Measurements from ENCODE around the gene MCC. TPM values are rescaled to one million over a fixed set of nuclear protein-coding genes. Genes with fewer than 3 reads are reported as not detected.

MCC gene
- total RNA-seq, 1 experiment from 2014 or later: 0.60 TPM

DNA sequence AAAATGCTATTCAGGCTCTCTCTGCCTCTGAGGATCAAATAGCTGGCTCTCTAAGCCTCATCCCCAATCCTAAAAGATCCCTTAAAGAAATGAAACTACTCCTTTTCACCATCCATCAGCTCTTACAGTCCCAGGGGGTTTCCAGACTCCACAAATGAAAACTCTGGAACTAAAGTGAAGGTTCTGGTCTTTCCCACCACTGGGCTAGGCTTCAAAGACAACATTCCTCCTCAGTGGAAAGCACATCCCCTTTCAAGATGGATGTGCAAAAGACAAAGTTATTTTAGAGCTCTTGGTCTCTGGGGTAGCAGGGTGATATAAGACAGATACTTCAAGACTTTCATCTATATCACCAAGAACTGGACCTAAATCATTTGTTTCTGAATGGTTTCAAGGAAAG lies 404.8 kb downstream of the MCC start:
- Histone ChIP-seq H3K9me3 (ENCODE audit: low read depth, low read length, poor library complexity, severe bottlenecking) (no peaks in the 10 kb centered on the region), H3K4me1 (ENCODE audit: insufficient read depth, low read length, poor library complexity, severe bottlenecking) (no peaks in the 10 kb centered on the region), H3K27ac (ENCODE audit: low read depth, low read length, poor library complexity, severe bottlenecking) (no peak overlapping the region), H3K27me3 (replicated peaks; ENCODE audit: insufficient read depth, low read depth, low read length, poor library complexity) (no peaks in the 10 kb centered on the region), H3K4me3 (ENCODE audit: low read depth, low read length, poor library complexity, severe bottlenecking) (no peak overlapping the region), H3K36me3 (ENCODE audit: insufficient read depth, low read length, poor library complexity, severe bottlenecking) (no peaks in the 10 kb centered on the region)
- POLR2A ChIA-PET (ENCODE audit: low non-redundant PET): no interaction called here
- TF ChIP-seq EZH2 (IDR thresholded peaks at IDR 0.05; ENCODE audit: borderline replicate concordance, low read depth, low read length, poor library complexity, severe bottlenecking): no peak
- TF ChIP-seq, protein P1, sequence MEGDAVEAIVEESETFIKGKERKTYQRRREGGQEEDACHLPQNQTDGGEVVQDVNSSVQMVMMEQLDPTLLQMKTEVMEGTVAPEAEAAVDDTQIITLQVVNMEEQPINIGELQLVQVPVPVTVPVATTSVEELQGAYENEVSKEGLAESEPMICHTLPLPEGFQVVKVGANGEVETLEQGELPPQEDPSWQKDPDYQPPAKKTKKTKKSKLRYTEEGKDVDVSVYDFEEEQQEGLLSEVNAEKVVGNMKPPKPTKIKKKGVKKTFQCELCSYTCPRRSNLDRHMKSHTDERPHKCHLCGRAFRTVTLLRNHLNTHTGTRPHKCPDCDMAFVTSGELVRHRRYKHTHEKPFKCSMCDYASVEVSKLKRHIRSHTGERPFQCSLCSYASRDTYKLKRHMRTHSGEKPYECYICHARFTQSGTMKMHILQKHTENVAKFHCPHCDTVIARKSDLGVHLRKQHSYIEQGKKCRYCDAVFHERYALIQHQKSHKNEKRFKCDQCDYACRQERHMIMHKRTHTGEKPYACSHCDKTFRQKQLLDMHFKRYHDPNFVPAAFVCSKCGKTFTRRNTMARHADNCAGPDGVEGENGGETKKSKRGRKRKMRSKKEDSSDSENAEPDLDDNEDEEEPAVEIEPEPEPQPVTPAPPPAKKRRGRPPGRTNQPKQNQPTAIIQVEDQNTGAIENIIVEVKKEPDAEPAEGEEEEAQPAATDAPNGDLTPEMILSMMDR (conservative IDR thresholded peaks at IDR 0.05; ENCODE audit: low read depth, low read length): no peak
- intact Hi-C loops (cut with micrococcal nuclease; ENCODE audit: unreplicated experiment): no loop called here
- no peak for DNase-seq (ENCODE audit: low spot score)
- no TSS peak for BruUV-seq (replicated peaks)
- CTCF ChIA-PET: no interaction called here

DNA sequence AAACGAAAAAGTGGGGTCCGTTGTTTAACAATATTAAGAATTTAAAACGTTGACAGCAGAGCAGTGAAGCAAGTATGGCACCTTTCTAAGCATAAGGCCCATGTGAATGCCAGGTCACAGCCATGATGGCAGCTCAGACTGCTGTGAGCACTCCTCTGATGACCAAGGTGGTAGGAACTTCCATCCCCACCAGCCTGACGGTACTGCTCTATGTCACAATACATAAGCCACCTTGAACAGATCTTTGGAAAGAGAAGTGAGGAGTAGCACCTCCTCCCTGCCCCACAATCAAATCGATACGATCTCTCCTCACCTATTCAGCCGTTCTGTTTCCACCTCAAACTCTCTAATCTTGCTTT lies 405.7 kb downstream of the MCC start:
- Histone ChIP-seq H3K36me3 (ENCODE audit: insufficient read depth, low read length, poor library complexity, severe bottlenecking) (no peaks in the 10 kb centered on the region), H3K4me1 (ENCODE audit: insufficient read depth, low read length, poor library complexity, severe bottlenecking) (no peaks in the 10 kb centered on the region), H3K27ac (ENCODE audit: low read depth, low read length, poor library complexity, severe bottlenecking) (no peak overlapping the region), H3K4me3 (ENCODE audit: low read depth, low read length, poor library complexity, severe bottlenecking) (no peak overlapping the region), H3K9me3 (ENCODE audit: low read depth, low read length, poor library complexity, severe bottlenecking) (no peaks in the 10 kb centered on the region), H3K27me3 (replicated peaks; ENCODE audit: insufficient read depth, low read depth, low read length, poor library complexity) (no peaks in the 10 kb centered on the region)
- TF ChIP-seq, protein P1 (conservative IDR thresholded peaks at IDR 0.05; ENCODE audit: low read depth, low read length): no peak
- TF ChIP-seq EZH2 (IDR thresholded peaks at IDR 0.05; ENCODE audit: borderline replicate concordance, low read depth, low read length, poor library complexity, severe bottlenecking): no peak
- intact Hi-C loops (cut with micrococcal nuclease; ENCODE audit: unreplicated experiment): no loop called here
- POLR2A ChIA-PET (ENCODE audit: low non-redundant PET): no interaction called here
- BruUV-seq (replicated peaks): no TSS peak
- no peak for DNase-seq (ENCODE audit: low spot score)
- CTCF ChIA-PET: no interaction called here

DNA sequence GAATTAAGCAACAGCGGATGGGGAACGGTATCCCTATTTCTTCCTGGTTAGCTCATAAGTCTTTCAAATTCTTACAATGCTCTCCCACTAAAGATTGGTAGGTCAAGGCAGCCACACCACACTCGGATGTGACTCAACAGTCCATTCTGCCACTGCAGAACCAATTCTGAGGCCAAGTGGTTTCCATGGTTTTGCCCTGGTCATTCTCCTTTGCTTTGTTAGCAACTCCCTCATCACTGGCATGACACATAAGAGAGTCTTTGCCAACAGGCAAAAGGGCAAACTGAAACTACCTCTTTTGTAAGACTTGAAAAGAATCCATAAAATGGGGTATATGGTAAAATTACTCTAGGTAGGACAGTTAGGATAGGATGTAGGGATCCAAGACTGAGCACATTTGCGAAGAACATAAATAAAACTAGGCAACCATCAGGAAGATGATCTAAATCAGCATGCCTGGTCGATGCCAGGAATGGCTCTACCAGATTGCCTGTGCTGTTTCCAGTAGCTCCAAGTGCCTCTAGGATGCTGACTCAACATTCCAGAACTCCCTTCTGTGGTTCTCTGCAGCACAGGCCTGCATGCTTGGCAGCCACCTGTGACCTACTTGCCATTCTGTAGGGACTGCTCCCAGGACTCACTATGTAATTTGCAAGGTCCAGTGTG lies 406.2 kb downstream of the MCC start:
- ChIA-PET CTCF (no interaction called here), POLR2A (ENCODE audit: low non-redundant PET) (no interaction called here)
- Histone ChIP-seq H3K4me1 (ENCODE audit: insufficient read depth, low read length, poor library complexity, severe bottlenecking) (no peaks in the 10 kb centered on the region), H3K27me3 (replicated peaks; ENCODE audit: insufficient read depth, low read depth, low read length, poor library complexity) (no peaks in the 10 kb centered on the region), H3K4me3 (ENCODE audit: low read depth, low read length, poor library complexity, severe bottlenecking) (no peak overlapping the region), H3K36me3 (ENCODE audit: insufficient read depth, low read length, poor library complexity, severe bottlenecking) (no peaks in the 10 kb centered on the region), H3K27ac (ENCODE audit: low read depth, low read length, poor library complexity, severe bottlenecking) (no peak overlapping the region), H3K9me3 (ENCODE audit: low read depth, low read length, poor library complexity, severe bottlenecking) (no peaks in the 10 kb centered on the region)
- BruUV-seq (replicated peaks): no TSS peak
- DNase-seq (ENCODE audit: low spot score): no peak
- TF ChIP-seq, protein P1 (conservative IDR thresholded peaks at IDR 0.05; ENCODE audit: low read depth, low read length): no peak
- no peak for TF ChIP-seq EZH2 (IDR thresholded peaks at IDR 0.05; ENCODE audit: borderline replicate concordance, low read depth, low read length, poor library complexity, severe bottlenecking)
- intact Hi-C loops (cut with micrococcal nuclease; ENCODE audit: unreplicated experiment): no loop called here

Data from A673 (cell line).